ENCODE data around the gene CDH13.

Gene CDH13

GRCh38 chr16:82751020-82751419, 124.3 kb downstream of the CDH13 start:
- DNase-seq, result no peak

- DNase-seq, result no peak
These were observed 125.4 kb downstream of the CDH13 start for GRCh38 chr16:82752172-82752571.

GRCh38 chr16:82753821-82754220, 127.1 kb downstream of the CDH13 start:
- DNase-seq, result no peak

- DNase-seq, result no peak
These were observed 128.1 kb downstream of the CDH13 start for GRCh38 chr16:82754716-82755513.

- DNase-seq, result no peak
These were observed 129.0 kb downstream of the CDH13 start for GRCh38 chr16:82755570-82756282.

- DNase-seq, result no peak
These were observed 129.5 kb downstream of the CDH13 start for GRCh38 chr16:82756283-82756599.

- DNase-seq, result no peak
These were observed 131.6 kb downstream of the CDH13 start for GRCh38 chr16:82758406-82758805.

GRCh38 chr16:82758904-82759303, 132.1 kb downstream of the CDH13 start:
- DNase-seq, result no peak

- DNase-seq, result no peak
These were observed 134.5 kb downstream of the CDH13 start for GRCh38 chr16:82761236-82761635.

GRCh38 chr16:82761858-82762257, 135.1 kb downstream of the CDH13 start:
- DNase-seq, result no peak

GRCh38 chr16:82763371-82763770, 136.6 kb downstream of the CDH13 start:
- no peak for DNase-seq

- DNase-seq, result no peak
These were observed 140.4 kb downstream of the CDH13 start for GRCh38 chr16:82767198-82767597.

GRCh38 chr16:82767808-82768207, 141.0 kb downstream of the CDH13 start:
- no peak for DNase-seq

- no peak for DNase-seq
These were observed 143.1 kb downstream of the CDH13 start for GRCh38 chr16:82769845-82770244.

GRCh38 chr16:82772215-82772614, 145.4 kb downstream of the CDH13 start:
- no peak for DNase-seq

GRCh38 chr16:82773018-82773417, 146.2 kb downstream of the CDH13 start:
- DNase-seq, result no peak

GRCh38 chr16:82776470-82777146, 149.8 kb downstream of the CDH13 start:
- DNase-seq, result no peak

GRCh38 chr16:82782715-82783251, 156.0 kb downstream of the CDH13 start:
- no peak for DNase-seq

- DNase-seq, result no peak
These were observed 157.3 kb downstream of the CDH13 start for GRCh38 chr16:82783933-82784572.

GRCh38 chr16:82784573-82784968, 157.8 kb downstream of the CDH13 start:
- no peak for DNase-seq

- no peak for DNase-seq
These were observed 161.5 kb downstream of the CDH13 start for GRCh38 chr16:82788225-82788624.

GRCh38 chr16:82788919-82789318, 162.2 kb downstream of the CDH13 start:
- no peak for DNase-seq

- no peak for DNase-seq
These were observed 165.9 kb downstream of the CDH13 start for GRCh38 chr16:82792693-82793092.
